ENCODE results near the gene ARG2.

DNA sequence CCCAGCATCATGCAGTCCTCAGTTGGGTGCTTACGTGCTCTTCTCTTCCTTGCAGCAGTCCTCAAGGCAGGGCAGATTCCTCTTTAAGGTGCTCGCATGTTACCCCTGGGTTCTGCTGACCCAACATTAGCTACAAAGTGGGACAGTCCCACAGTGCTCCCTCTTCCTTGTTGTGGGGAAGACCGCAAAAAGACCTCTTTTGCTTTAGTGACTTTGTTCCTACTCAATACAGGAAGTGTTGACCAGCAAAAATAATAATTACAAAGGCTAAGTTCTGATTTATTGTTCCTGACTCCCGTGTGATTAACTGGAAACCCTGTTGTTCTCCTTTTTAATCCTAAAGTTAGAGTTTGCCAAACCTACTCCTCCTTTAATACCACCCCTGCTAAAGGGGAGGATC, 33.4 kb upstream of the ARG2 start:
- TF ChIP-seq MXI1 (IDR thresholded peaks at IDR 0.05; ENCODE audit: borderline replicate concordance, low read depth, low read length) (no peak), CTCF (conservative IDR thresholded peaks at IDR 0.05; ENCODE audit: low read depth, low read length) (no peak), POLR2A (IDR thresholded peaks at IDR 0.05; ENCODE audit: low read depth, low read length) (no peak), SMC3 (IDR thresholded peaks at IDR 0.05; ENCODE audit: low read depth, low read length) (no peak), MAZ (IDR thresholded peaks at IDR 0.05; ENCODE audit: borderline replicate concordance, low read depth, low read length) (no peak), USF2 (IDR thresholded peaks at IDR 0.05; ENCODE audit: low read depth, low read length) (no peak), RCOR1 (IDR thresholded peaks at IDR 0.05; ENCODE audit: insufficient replicate concordance, low read length) (no peak), RAD21 (IDR thresholded peaks at IDR 0.05; ENCODE audit: low read length) (no peak), MAFK (IDR thresholded peaks at IDR 0.05; ENCODE audit: low read depth, low read length) (no peak), CEBPB (IDR thresholded peaks at IDR 0.05; ENCODE audit: low read depth, low read length) (no peak), FOS (IDR thresholded peaks at IDR 0.05; ENCODE audit: low read depth, low read length) (no peak), CHD1 (IDR thresholded peaks at IDR 0.05; ENCODE audit: low read depth, low read length) (no peak), NFE2L2 (IDR thresholded peaks at IDR 0.05; ENCODE audit: low read depth, low read length) (no peak), ELK1 (IDR thresholded peaks at IDR 0.05; ENCODE audit: borderline replicate concordance, low read depth, low read length) (no peak)

All from IMR-90 (cell line).